Hepatocyte (in vitro differentiated cells): ENCODE results near the gene PGK1. TPM values are rescaled to one million over a fixed set of nuclear protein-coding genes. Genes with fewer than 3 reads are reported as not detected.
"Not testable (repeated sequence)": the region's sequence is repeated elsewhere in the genome, so short reads cannot be mapped to it uniquely, and the experiment has no call there.

Experiments used
- DNase-seq: peaks from one replicate; pipeline ENCODE4 v3.0.0-alpha.2; 2016; ENCODE audit warnings: low spot score
- H2AFZ ChIP-seq: fragments of 200-600 bp; sonication (generic); 2 replicates; pipeline ENCODE4 v1.6.0; 2016; ENCODE audit warnings: antibody characterized with exemption, mild to moderate bottlenecking
- H3K27ac ChIP-seq: fragments of 200-600 bp; sonication (generic); 2 replicates; pipeline ENCODE4 v1.5.1; 2016; ENCODE audit warnings: mild to moderate bottlenecking
- H3K27me3 ChIP-seq: fragments of 200-600 bp; sonication (generic); 2 replicates; pipeline ENCODE4 v1.6.1; 2016
- H3K36me3 ChIP-seq: fragments of 200-600 bp; sonication (generic); replicated peaks from 2 replicates; pipeline ENCODE4 v1.5.1; 2016; ENCODE audit warnings: low read depth; ENCODE audit not compliant: insufficient read depth
- H3K4me1 ChIP-seq: fragments of 200-600 bp; sonication (generic); 2 replicates; pipeline ENCODE4 v1.5.1; 2016; ENCODE audit warnings: mild to moderate bottlenecking, moderate library complexity; ENCODE audit not compliant: insufficient read depth
- H3K4me2 ChIP-seq: fragments of 200-600 bp; sonication (generic); 2 replicates; pipeline ENCODE4 v1.6.0; 2016
- H3K4me3 ChIP-seq: fragments of 200-600 bp; sonication (generic); 2 replicates; pipeline ENCODE4 v1.5.1; 2016; ENCODE audit warnings: mild to moderate bottlenecking
- H3K79me2 ChIP-seq: fragments of 200-600 bp; sonication (generic); 2 replicates; pipeline ENCODE4 v1.6.0; 2017; ENCODE audit warnings: mild to moderate bottlenecking
- H3K9me2 ChIP-seq: fragments of 200-600 bp; sonication (generic); replicated peaks from 2 replicates; pipeline ENCODE4 v1.6.0; 2017; ENCODE audit warnings: mild to moderate bottlenecking; ENCODE audit not compliant: insufficient read depth
- H3K9me3 ChIP-seq: fragments of 200-600 bp; sonication (generic); 2 replicates; pipeline ENCODE4 v1.5.1; 2016; ENCODE audit warnings: low read depth, mild to moderate bottlenecking
- H4K20me1 ChIP-seq: fragments of 200-600 bp; sonication (generic); 2 replicates; pipeline ENCODE4 v1.6.0; 2016; ENCODE audit warnings: mild to moderate bottlenecking; ENCODE audit not compliant: insufficient read depth, poor library complexity, severe bottlenecking
- CTCF ChIP-seq: fragments of 200-600 bp; sonication (generic); IDR thresholded peaks from 2 replicates; pipeline ENCODE4 v1.5.1; 2016; ENCODE audit warnings: antibody characterized with exemption, mild to moderate bottlenecking; ENCODE audit not compliant: poor library complexity
- EZH2 ChIP-seq: fragments of 200-600 bp; sonication (generic); IDR thresholded peaks from 2 replicates; pipeline ENCODE4 v1.6.1; 2016; ENCODE audit warnings: antibody characterized with exemption, mild to moderate bottlenecking, borderline replicate concordance
- EZH2phosphoT487 ChIP-seq: fragments of 200-600 bp; sonication (generic); IDR thresholded peaks from one replicate; pipeline ENCODE4 v1.6.1; 2018; ENCODE audit warnings: antibody characterized with exemption, mild to moderate bottlenecking, low read depth, moderate library complexity; ENCODE audit not compliant: unreplicated experiment, severe bottlenecking
- WGBS: methylation state at CpG from one replicate; pipeline ENCODE4 v1.1.6; 2016; ENCODE audit warnings: low lambda C conversion rate; ENCODE audit errors: missing lambda C conversion rate; 5-methylcytosine and 5-hydroxymethylcytosine counted together
- polyA plus RNA-seq: library from polyadenylated mRNA; unstranded; fragments of >200 nt; fragmentation: Nextera tagmentation; extraction: Ambion mirVana; gene quantifications from 2 replicates; pipeline ENCODE4 v1.2.1, GENCODE V29; 2016
- total RNA-seq: library from RNA; depleted of rRNA; stranded (reverse); fragments of >200 nt; gene quantifications from 2 replicates; pipeline ENCODE4 v1.2.3, GENCODE V29; 2014

PGK1 gene
- total and polyA plus RNA-seq, 2 experiments from 2014 or later = 255 to 283 TPM

GRCh38 chrX:78075787-78076389 lies 28.2 kb upstream of the PGK1 start:
- Histone ChIP-seq H3K4me1 (no peaks in the 10 kb centered on the region), H3K9me2 (no peaks in the 10 kb centered on the region), H3K27ac (no peak overlapping the region), H3K4me3 (no peak overlapping the region), H3K9me3 (no peaks in the 10 kb centered on the region), H4K20me1 (no peaks in the 10 kb centered on the region), H2AFZ (no peak overlapping the region), H3K79me2 (no peaks in the 10 kb centered on the region), H3K4me2 (no peak overlapping the region), H3K36me3 (no peaks in the 10 kb centered on the region), H3K27me3 (no peaks in the 10 kb centered on the region)
- DNase-seq = no peak
- TF ChIP-seq EZH2phosphoT487 (no peak), CTCF (no peak), EZH2 (no peak)
- WGBS = 79% methylated on average over 5 of the region's 5 CpGs

- not testable (repeated sequence) for H2AFZ ChIP-seq, H3K36me3 ChIP-seq, H4K20me1 ChIP-seq, H3K79me2 ChIP-seq, H3K4me3 ChIP-seq, H3K27me3 ChIP-seq, H3K4me1 ChIP-seq, H3K9me2 ChIP-seq, H3K9me3 ChIP-seq, H3K4me2 ChIP-seq, DNase-seq, H3K27ac ChIP-seq
- 91% methylated on average over 6 of the region's 6 CpGs for WGBS
These were observed 22.6 kb upstream of the PGK1 start for GRCh38 chrX:78081413-78081812.

- Histone ChIP-seq H2AFZ (no peak overlapping the region), H3K9me2 (no peaks in the 10 kb centered on the region), H4K20me1 (no peaks in the 10 kb centered on the region), H3K4me3 (no peak overlapping the region), H3K27ac (no peak overlapping the region), H3K27me3 (no peaks in the 10 kb centered on the region), H3K36me3 (no peaks in the 10 kb centered on the region), H3K4me2 (no peak overlapping the region), H3K9me3 (no peaks in the 10 kb centered on the region), H3K4me1 (no peaks in the 10 kb centered on the region), H3K79me2 (no peaks in the 10 kb centered on the region)
- WGBS = 48% methylated on average over 2 of the region's 2 CpGs
- no peak for DNase-seq
- TF ChIP-seq CTCF = no peak
- no peak for TF ChIP-seq EZH2phosphoT487
These were observed 11.8 kb upstream of the PGK1 start for GRCh38 chrX:78092296-78092695.

- Histone ChIP-seq H3K79me2 (no peaks in the 10 kb centered on the region), H3K27me3 (no peaks in the 10 kb centered on the region), H3K4me3 (no peak overlapping the region), H4K20me1 (no peaks in the 10 kb centered on the region), H3K27ac (no peak overlapping the region), H3K9me2 (no peaks in the 10 kb centered on the region), H2AFZ (no peak overlapping the region), H3K9me3 (no peaks in the 10 kb centered on the region), H3K4me2 (no peak overlapping the region), H3K4me1 (no peaks in the 10 kb centered on the region), H3K36me3 (no peaks in the 10 kb centered on the region)
- no peak for DNase-seq
- no peak for TF ChIP-seq EZH2
- no peak for TF ChIP-seq CTCF
- no peak for TF ChIP-seq EZH2phosphoT487
These were observed 5.9 kb upstream of the PGK1 start for GRCh38 chrX:78098108-78098507.
